SK-N-SH (cell line): Measurements from ENCODE around the gene TYK2. TPM values are rescaled to one million over a fixed set of nuclear protein-coding genes. Genes with fewer than 3 reads are reported as not detected.

Source experiments
- CTCF ChIA-PET: fragments of 300-600, 350-600 bp; formaldehyde crosslinking; extraction: SDS; loops from one replicate; lab custom pipeline; 2021; lab: Yijun Ruan, JAX
- POLR2A ChIA-PET: fragments of 350-600 bp; sonication (Branson Sonifier 250); formaldehyde crosslinking; extraction: SDS; loops from one replicate; lab custom pipeline; 2020; ENCODE audit warnings: antibody characterized with exemption, inconsistent platforms; lab: Yijun Ruan, JAX
- DNase-seq: peaks from one replicate; pipeline ENCODE4 v3.0.0; 2012
- H2AFZ ChIP-seq: fragments of 200-600 bp; sonication (generic); 2 replicates; pipeline ENCODE4 v1.8.1; 2016; ENCODE audit warnings: antibody characterized with exemption, mild to moderate bottlenecking, low read depth
- H3F3A ChIP-seq: fragments of 200-600 bp; sonication (generic); replicated peaks from 2 replicates; pipeline ENCODE3; 2016; ENCODE audit warnings: antibody characterized with exemption, mild to moderate bottlenecking; ENCODE audit not compliant: insufficient read depth
- H3K27ac ChIP-seq, 2 experiments: fragments of 200-500 bp in 1 of 2; fragments of 200-600 bp in 1 of 2; sonication (Bioruptor generic) in 1 of 2; sonication (generic), shearing (Covaris generic) in 1 of 2; 2 replicates each; pipeline versions ENCODE4 v1.5.1 to v1.6.1; 2014 to 2016; ENCODE audit warnings: low read depth in 2 of 2, inconsistent platforms in 1 of 2, low read length in 1 of 2, mild to moderate bottlenecking in 1 of 2, mixed read lengths in 1 of 2
- H3K27me3 ChIP-seq: fragments of 200-600 bp; sonication (generic), shearing (Covaris generic); 2 replicates; pipeline ENCODE4 v1.6.1; 2016; ENCODE audit warnings: mixed run types; ENCODE audit not compliant: insufficient read depth
- H3K36me3 ChIP-seq, 2 experiments: fragments of 200-500 bp in 1 of 2; fragments of 200-600 bp in 1 of 2; sonication (Bioruptor generic) in 1 of 2; sonication (generic) in 1 of 2; replicated peaks in 1 of 2; 2 replicates each; pipeline versions ENCODE3 to v1.5.1; 2014 to 2016; ENCODE audit warnings: low read length in 1 of 2, mild to moderate bottlenecking in 1 of 2; ENCODE audit not compliant: insufficient read depth in 2 of 2, control insufficient read depth in 1 of 2
- H3K4me1 ChIP-seq, 2 experiments: fragments of 200-500 bp in 1 of 2; fragments of 200-600 bp in 1 of 2; sonication (Bioruptor generic) in 1 of 2; sonication (generic), shearing (Covaris generic) in 1 of 2; 2 replicates each; pipeline versions ENCODE4 v1.5.1 to v1.6.1; 2014 to 2016; ENCODE audit warnings: low read depth in 1 of 2, low read length in 1 of 2, mixed run types in 1 of 2; ENCODE audit not compliant: insufficient read depth in 2 of 2, control insufficient read depth in 1 of 2
- H3K4me2 ChIP-seq: fragments of 200-600 bp; sonication (generic), shearing (Covaris generic); 2 replicates; pipeline ENCODE4 v1.6.1; 2017; ENCODE audit warnings: mixed run types
- H3K4me3 ChIP-seq, 2 experiments: fragments of 200-500 bp in 1 of 2; fragments of 200-600 bp in 1 of 2; sonication (Bioruptor generic) in 1 of 2; sonication (generic), shearing (Covaris generic) in 1 of 2; 2 replicates each; pipeline versions ENCODE4 v1.5.1 to v1.8.1; 2014 to 2016; ENCODE audit warnings: low read depth in 2 of 2, inconsistent platforms in 1 of 2, low read length in 1 of 2, mild to moderate bottlenecking in 1 of 2, mixed read lengths in 1 of 2, moderate library complexity in 1 of 2
- H3K79me2 ChIP-seq: fragments of 200-600 bp; sonication (generic); 2 replicates; pipeline ENCODE4 v1.8.1; 2017; ENCODE audit warnings: mild to moderate bottlenecking; ENCODE audit not compliant: insufficient read depth
- H3K9ac ChIP-seq: fragments of 200-600 bp; sonication (generic); 2 replicates; pipeline ENCODE4 v1.6.1; 2017; ENCODE audit warnings: mixed run types
- H3K9me2 ChIP-seq: fragments of 200-600 bp; sonication (generic); 2 replicates; pipeline ENCODE4 v1.6.1; 2017; ENCODE audit warnings: mixed run types
- H3K9me3 ChIP-seq: fragments of 200-600 bp; sonication (generic); 2 replicates; pipeline ENCODE4 v1.6.1; 2017; ENCODE audit warnings: mixed run types, mild to moderate bottlenecking, moderate library complexity
- H4K20me1 ChIP-seq: fragments of 200-600 bp; sonication (generic); 2 replicates; pipeline ENCODE4 v1.6.1; 2017; ENCODE audit warnings: mild to moderate bottlenecking, mixed run types; ENCODE audit not compliant: insufficient read depth
- ELF1 ChIP-seq: IDR thresholded peaks from 2 replicates; pipeline ENCODE4 v1.4.0; 2012
- EZH2phosphoT487 ChIP-seq: fragments of 200-600 bp; sonication (generic); IDR thresholded peaks from 2 replicates; pipeline ENCODE4 v1.6.1; 2017; ENCODE audit warnings: low read depth, mixed run types, mild to moderate bottlenecking, antibody characterized with exemption, moderate library complexity, borderline replicate concordance
- FOXJ3 ChIP-seq: sonication (generic); formaldehyde crosslinking; IDR thresholded peaks from 2 replicates; pipeline ENCODE4 v1.5.1; 2020; ENCODE audit warnings: mild to moderate bottlenecking, missing genetic modification reagents
- FOXM1 ChIP-seq: IDR thresholded peaks from 2 replicates; pipeline ENCODE4 v1.4.0; 2012; ENCODE audit warnings: low read depth, mild to moderate bottlenecking
- MEF2A ChIP-seq: IDR thresholded peaks from 2 replicates; pipeline ENCODE4 v1.4.0; 2012; ENCODE audit warnings: low read depth, borderline replicate concordance
- NFIC ChIP-seq: IDR thresholded peaks from 2 replicates; pipeline ENCODE4 v1.4.0; 2012; ENCODE audit warnings: borderline replicate concordance
- NRF1 ChIP-seq: IDR thresholded peaks from 2 replicates; pipeline ENCODE4 v1.6.1; 2012; ENCODE audit warnings: low read depth, mild to moderate bottlenecking, low read length
- PBX3 ChIP-seq: IDR thresholded peaks from 2 replicates; pipeline ENCODE4; 2012
- POLR2AphosphoS5 ChIP-seq: IDR thresholded peaks from 2 replicates; pipeline ENCODE4 v1.6.1; 2012; ENCODE audit warnings: low read depth, low read length
- RAD21 ChIP-seq: IDR thresholded peaks from 2 replicates; pipeline ENCODE4 v1.6.1; 2012; ENCODE audit warnings: mild to moderate bottlenecking, low read length
- RCOR1 ChIP-seq: fragments of 150-350 bp; IDR thresholded peaks from 2 replicates; pipeline ENCODE4 v1.6.1; 2017; ENCODE audit warnings: antibody characterized with exemption, low read length
- RFX5 ChIP-seq: IDR thresholded peaks from 2 replicates; pipeline ENCODE4 v1.6.1; 2012; ENCODE audit warnings: mild to moderate bottlenecking, improper control_type of control experiment, low read length
- SIN3A ChIP-seq: IDR thresholded peaks from 2 replicates; pipeline ENCODE4 v1.6.1; 2012; ENCODE audit warnings: low read depth, mild to moderate bottlenecking, low read length, moderate library complexity, borderline replicate concordance
- TAF1 ChIP-seq: IDR thresholded peaks from 2 replicates; pipeline ENCODE4 v1.6.1; 2012; ENCODE audit warnings: low read depth, mild to moderate bottlenecking, low read length, moderate library complexity, borderline replicate concordance
- USF2 ChIP-seq: fragments of 150-350 bp; IDR thresholded peaks from 2 replicates; pipeline ENCODE4 v1.6.1; 2017; ENCODE audit warnings: antibody characterized with exemption, low read length, low read depth, borderline replicate concordance
- YY1 ChIP-seq: IDR thresholded peaks from 2 replicates; pipeline ENCODE4 v1.4.0; 2012; ENCODE audit warnings: low read depth, mild to moderate bottlenecking
- ZBTB33 ChIP-seq: IDR thresholded peaks from 2 replicates; pipeline ENCODE4 v1.4.0; 2012; ENCODE audit warnings: low read depth, borderline replicate concordance
- WGBS: methylation state at CpG from one replicate; pipeline ENCODE4 v1.1.6; 2017; ENCODE audit warnings: low lambda C conversion rate; 5-methylcytosine and 5-hydroxymethylcytosine counted together
- polyA plus RNA-seq, 3 experiments: library from polyadenylated mRNA; depleted of rRNA; stranded (reverse); fragments of >200 nt; gene quantifications; 2 replicates each; pipeline ENCODE4 v1.2.3, GENCODE V29; 2012
- TF ChIP-seq, protein P1 (sequence below): fragments of 200-600 bp; sonication (generic); IDR thresholded peaks from 2 replicates; pipeline ENCODE4 v1.6.1; 2017; ENCODE audit warnings: antibody characterized with exemption, mild to moderate bottlenecking, moderate library complexity

TYK2 gene
- polyA plus RNA-seq, 1 of the 3 experiments (the other 2 are of a cell fraction), result 44.6 TPM

DNA sequence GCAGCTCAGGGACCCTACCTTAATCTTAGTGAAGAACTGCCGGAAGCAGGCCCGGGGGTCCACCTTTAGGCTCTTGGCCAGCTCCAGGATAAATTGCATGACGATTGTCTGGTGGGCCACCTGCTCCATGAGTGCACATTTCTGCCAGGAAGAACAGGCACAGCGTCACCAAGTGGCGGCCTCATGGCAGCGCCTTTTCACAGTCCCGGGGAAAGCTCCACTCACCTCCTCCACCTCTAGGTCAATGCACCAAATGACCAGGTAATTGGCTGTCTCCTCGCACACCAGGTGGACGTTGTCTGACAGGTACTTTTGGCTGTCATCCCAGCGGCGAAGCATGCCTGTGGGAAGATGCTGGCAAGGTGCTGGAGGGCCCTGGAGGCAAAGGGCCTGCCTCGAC, 14.6 kb upstream of the TYK2 start:
- Histone ChIP-seq H3K4me2 (no peak overlapping the region), H3K9ac (no peak overlapping the region), H3K27ac (no peak overlapping the region), H3K27me3 (no peaks in the 10 kb centered on the region), H3K79me2 (peaks cover 38% of the 10 kb centered on the region), H3K9me2 (no peaks in the 10 kb centered on the region), H2AFZ (no peak overlapping the region), H4K20me1 (peaks cover 41% of the 10 kb centered on the region), H3K9me3 (no peaks in the 10 kb centered on the region), H3K4me3 (no peak overlapping the region), H3K36me3 (peaks cover 22 to 34% of the 10 kb centered on the region in 2 experiments), H3F3A (peaks cover 18% of the 10 kb centered on the region), H3K4me1 (no peaks in the 10 kb centered on the region)
- WGBS, result 83% methylated on average over 7 of the region's 12 CpGs
- TF ChIP-seq ELF1 (no peak), RCOR1 (no peak), POLR2AphosphoS5 (no peak), FOXM1 (no peak), ZBTB33 (no peak), EZH2phosphoT487 (no peak), NRF1 (no peak), YY1 (no peak), NFIC (no peak), RAD21 (no peak), SIN3A (no peak), MEF2A (no peak), USF2 (no peak), PBX3 (no peak), TAF1 (no peak), RFX5 (no peak), FOXJ3 (CRISPR knock-in tag) (no peak)
- TF ChIP-seq, protein P1, sequence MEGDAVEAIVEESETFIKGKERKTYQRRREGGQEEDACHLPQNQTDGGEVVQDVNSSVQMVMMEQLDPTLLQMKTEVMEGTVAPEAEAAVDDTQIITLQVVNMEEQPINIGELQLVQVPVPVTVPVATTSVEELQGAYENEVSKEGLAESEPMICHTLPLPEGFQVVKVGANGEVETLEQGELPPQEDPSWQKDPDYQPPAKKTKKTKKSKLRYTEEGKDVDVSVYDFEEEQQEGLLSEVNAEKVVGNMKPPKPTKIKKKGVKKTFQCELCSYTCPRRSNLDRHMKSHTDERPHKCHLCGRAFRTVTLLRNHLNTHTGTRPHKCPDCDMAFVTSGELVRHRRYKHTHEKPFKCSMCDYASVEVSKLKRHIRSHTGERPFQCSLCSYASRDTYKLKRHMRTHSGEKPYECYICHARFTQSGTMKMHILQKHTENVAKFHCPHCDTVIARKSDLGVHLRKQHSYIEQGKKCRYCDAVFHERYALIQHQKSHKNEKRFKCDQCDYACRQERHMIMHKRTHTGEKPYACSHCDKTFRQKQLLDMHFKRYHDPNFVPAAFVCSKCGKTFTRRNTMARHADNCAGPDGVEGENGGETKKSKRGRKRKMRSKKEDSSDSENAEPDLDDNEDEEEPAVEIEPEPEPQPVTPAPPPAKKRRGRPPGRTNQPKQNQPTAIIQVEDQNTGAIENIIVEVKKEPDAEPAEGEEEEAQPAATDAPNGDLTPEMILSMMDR, result no peak
- ChIA-PET CTCF (interaction anchor here (1.0 to 3.2 kb wide), 4 partner anchors 8 to 136 kb away, joined by 3 to 13 read pairs (median 6); partner anchors contain the start of gene CDC37), POLR2A (no interaction called here)
- DNase-seq, result no peak
